Endothelial cell of umbilical vein (primary cell): ENCODE measurements around the gene DYRK1A. TPM values are rescaled to one million over a fixed set of nuclear protein-coding genes. Genes with fewer than 3 reads are reported as not detected.

Source experiments
- BruUV-seq: library from RNA; stranded (reverse); fragments of 400-500 nt; replicated peaks from 2 replicates; lab custom pipeline; 2021; lab: Mats Ljungman, UMichigan
- CTCF ChIA-PET: fragments of 300-600, 350-600 bp; sonication (Branson Sonifier 250); formaldehyde crosslinking; loops from one replicate; lab custom pipeline; 2021; ENCODE audit warnings: antibody characterized with exemption, inconsistent platforms; lab: Charles Lee
- POLR2A ChIA-PET: fragments of 300-600, 350-600 bp; sonication (Branson Sonifier 250); formaldehyde crosslinking; loops from one replicate; lab custom pipeline; 2021; ENCODE audit warnings: antibody characterized with exemption, inconsistent platforms; lab: Charles Lee
- DNase-seq: peaks from one replicate; pipeline ENCODE4 v3.0.0-alpha.2; 2011; ENCODE audit warnings: low read depth, low spot score
- FAIRE-seq: peaks from 2 replicates; lab custom pipeline; 2011; peaks lifted over from hg19 to GRCh38; lab: Jason Lieb, UNC
- H2AFZ ChIP-seq: 2 replicates; pipeline ENCODE4 v1.6.0; 2012; ENCODE audit warnings: low read depth, low read length, control low read depth, inconsistent platforms
- H3K27ac ChIP-seq: 2 replicates; pipeline ENCODE4 v1.5.1; 2011; ENCODE audit warnings: low read depth, mild to moderate bottlenecking, control low read depth, low read length, moderate library complexity; ENCODE audit not compliant: insufficient read depth
- H3K27me3 ChIP-seq, 2 experiments: 2 replicates each; pipeline versions ENCODE4 v1.6.0 to v1.6.1; 2011; ENCODE audit warnings: low read length in 2 of 2, mixed read lengths in 1 of 2; ENCODE audit not compliant: control insufficient read depth in 2 of 2, insufficient read depth in 2 of 2
- H3K36me3 ChIP-seq, 2 experiments: 2 replicates in 1 of 2; 3 replicates in 1 of 2; pipeline ENCODE4 v1.5.1; 2011; ENCODE audit warnings: low read length in 2 of 2, mild to moderate bottlenecking in 1 of 2, moderate library complexity in 1 of 2; ENCODE audit not compliant: control insufficient read depth in 2 of 2, insufficient read depth in 2 of 2; ENCODE audit errors: extremely low read depth in 1 of 2
- H3K4me1 ChIP-seq: 3 replicates; pipeline ENCODE4 v1.5.1; 2011; ENCODE audit warnings: mild to moderate bottlenecking, low read length; ENCODE audit not compliant: control insufficient read depth, insufficient read depth; ENCODE audit errors: extremely low read depth
- H3K4me2 ChIP-seq: 2 replicates; pipeline ENCODE4 v1.6.1; 2011; ENCODE audit warnings: low read length, control low read depth, mixed read lengths; ENCODE audit not compliant: insufficient read depth
- H3K4me3 ChIP-seq, 3 experiments: fragments of 200-600 bp in 1 of 3; sonication (generic), shearing (Covaris generic) in 1 of 3; replicated peaks in 1 of 3; 2 replicates each; pipeline ENCODE4 v1.5.1; 2011 to 2016; ENCODE audit warnings: control low read depth in 3 of 3, low read length in 3 of 3, mild to moderate bottlenecking in 2 of 3, inconsistent platforms in 1 of 3, low read depth in 1 of 3, moderate library complexity in 1 of 3; ENCODE audit not compliant: insufficient read depth in 1 of 3
- H3K79me2 ChIP-seq: 2 replicates; pipeline ENCODE4 v1.6.0; 2012; ENCODE audit warnings: low read length, inconsistent platforms; ENCODE audit not compliant: control insufficient read depth, insufficient read depth
- H3K9ac ChIP-seq: replicated peaks from 2 replicates; pipeline ENCODE3; 2011; ENCODE audit warnings: low read length, control low read depth; ENCODE audit not compliant: insufficient read depth; ENCODE audit errors: extremely low read depth
- H3K9me1 ChIP-seq: replicated peaks from 3 replicates; pipeline ENCODE4 v1.6.0; 2011; ENCODE audit warnings: mild to moderate bottlenecking, low read length; ENCODE audit not compliant: control insufficient read depth, insufficient read depth; ENCODE audit errors: extremely low read depth
- H3K9me3 ChIP-seq: replicated peaks from 2 replicates; pipeline ENCODE4 v1.5.1; 2012; ENCODE audit warnings: low read length, inconsistent platforms; ENCODE audit not compliant: control insufficient read depth, insufficient read depth
- H4K20me1 ChIP-seq: replicated peaks from 2 replicates; pipeline ENCODE3; 2011; ENCODE audit warnings: mild to moderate bottlenecking, low read length; ENCODE audit not compliant: control insufficient read depth, insufficient read depth; ENCODE audit errors: extremely low read depth
- EZH2 ChIP-seq: IDR thresholded peaks from 2 replicates; pipeline ENCODE4 v1.6.1; 2012; ENCODE audit warnings: borderline replicate concordance, low read depth, mild to moderate bottlenecking, moderate library complexity, low read length, inconsistent platforms; ENCODE audit not compliant: severe bottlenecking
- GATA2 ChIP-seq: IDR thresholded peaks from 2 replicates; pipeline ENCODE4 v1.7.0; 2011; ENCODE audit warnings: low read depth, mild to moderate bottlenecking, moderate library complexity, mixed read lengths, low read length; ENCODE audit not compliant: insufficient read length, insufficient read depth
- MYC ChIP-seq: IDR thresholded peaks from one replicate; pipeline ENCODE4 v1.6.1; 2011; ENCODE audit warnings: mild to moderate bottlenecking, low read depth, low read length
- POLR2A ChIP-seq: IDR thresholded peaks from 2 replicates; pipeline ENCODE4 v1.6.1; 2012; ENCODE audit warnings: low read depth, mild to moderate bottlenecking, control low read depth, low read length
- dilution Hi-C: fragments of 300-500 bp; cut with MboI; formaldehyde crosslinking; loops from one replicate; pipeline ENCODE4 v1.15.0; 2019; ENCODE audit warnings: low sequenced_read_pairs; ENCODE audit not compliant: extremely low pct_ligation_motif_present
- intact Hi-C: fragments of 100-400 bp; cut with micrococcal nuclease; formaldehyde crosslinking; loops from one replicate; pipeline ENCODE4 v1.10.0; 2022
- polyA plus RNA-seq, 4 experiments: library from polyadenylated mRNA; depleted of rRNA in 3 of 4; stranded (reverse) in 3 of 4; unstranded in 1 of 4; fragments of >200 nt; gene quantifications; 2 replicates each; pipeline versions ENCODE4 v1.2.1 to v1.2.3, GENCODE V29; 2011 to 2012; ENCODE audit warnings: missing spikeins in 1 of 4
- total RNA-seq: library from RNA; stranded (reverse); gene quantifications from 2 replicates; pipeline ENCODE4 v1.2.3, GENCODE V29; 2021
- TF ChIP-seq, protein P1 (sequence below), 2 donors: IDR thresholded peaks; 1 replicate in 1 of 2; 2 replicates in 1 of 2; pipeline ENCODE4 v1.5.1; 2011; ENCODE audit warnings: low read length in 2 of 2, mild to moderate bottlenecking in 2 of 2, moderate library complexity in 2 of 2, control low read depth in 1 of 2, inconsistent platforms in 1 of 2, low read depth in 1 of 2; ENCODE audit not compliant: insufficient read depth in 1 of 2; ENCODE audit errors: extremely low read depth in 1 of 2

The DYRK1A gene
- total and polyA plus RNA-seq, 2 donors (not counting 3 experiments of a cell fraction or from before 2014, with no cell fraction given), result 51.8 to 53.7 TPM

DNA sequence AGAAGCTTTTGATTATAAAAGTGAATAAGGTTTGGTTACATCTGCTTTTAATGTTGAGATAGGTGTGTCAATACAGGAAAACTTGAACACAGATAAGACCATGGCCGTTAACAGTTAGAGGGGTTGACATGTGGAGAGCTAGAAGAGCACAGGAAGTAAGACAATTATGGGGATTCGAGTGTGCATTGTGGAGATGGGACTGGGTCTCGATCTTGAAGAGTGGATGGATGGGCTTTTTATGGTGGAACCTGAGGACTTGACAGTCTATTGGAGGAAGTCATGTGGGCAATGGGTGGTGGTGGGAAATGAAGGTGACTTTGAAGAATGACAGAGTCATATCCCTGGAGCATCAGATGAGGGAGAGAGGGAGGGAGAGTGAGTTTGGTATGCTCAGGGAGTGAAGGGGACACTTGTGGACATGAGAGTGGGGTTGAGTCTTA, 12.1 kb downstream of the DYRK1A start:
- Histone ChIP-seq H3K4me3 (no peak overlapping the region), H3K4me2 (no peak overlapping the region), H3K27ac (no peak overlapping the region), H3K79me2 (peaks cover 96% of the 10 kb centered on the region), H3K36me3 (no peaks in the 10 kb centered on the region), H3K27me3 (no peaks in the 10 kb centered on the region), H3K4me1 (peaks cover 17% of the 10 kb centered on the region), H3K9me3 (no peaks in the 10 kb centered on the region), H3K9me1 (no peaks in the 10 kb centered on the region), H2AFZ (no peak overlapping the region), H3K9ac (no peak overlapping the region), H4K20me1 (peaks cover 16% of the 10 kb centered on the region)
- CTCF ChIA-PET, result no interaction called here
- DNase-seq (no peak), FAIRE-seq (no peak)
- TF ChIP-seq GATA2 (no peak), POLR2A (no peak)
- TF ChIP-seq, protein P1, sequence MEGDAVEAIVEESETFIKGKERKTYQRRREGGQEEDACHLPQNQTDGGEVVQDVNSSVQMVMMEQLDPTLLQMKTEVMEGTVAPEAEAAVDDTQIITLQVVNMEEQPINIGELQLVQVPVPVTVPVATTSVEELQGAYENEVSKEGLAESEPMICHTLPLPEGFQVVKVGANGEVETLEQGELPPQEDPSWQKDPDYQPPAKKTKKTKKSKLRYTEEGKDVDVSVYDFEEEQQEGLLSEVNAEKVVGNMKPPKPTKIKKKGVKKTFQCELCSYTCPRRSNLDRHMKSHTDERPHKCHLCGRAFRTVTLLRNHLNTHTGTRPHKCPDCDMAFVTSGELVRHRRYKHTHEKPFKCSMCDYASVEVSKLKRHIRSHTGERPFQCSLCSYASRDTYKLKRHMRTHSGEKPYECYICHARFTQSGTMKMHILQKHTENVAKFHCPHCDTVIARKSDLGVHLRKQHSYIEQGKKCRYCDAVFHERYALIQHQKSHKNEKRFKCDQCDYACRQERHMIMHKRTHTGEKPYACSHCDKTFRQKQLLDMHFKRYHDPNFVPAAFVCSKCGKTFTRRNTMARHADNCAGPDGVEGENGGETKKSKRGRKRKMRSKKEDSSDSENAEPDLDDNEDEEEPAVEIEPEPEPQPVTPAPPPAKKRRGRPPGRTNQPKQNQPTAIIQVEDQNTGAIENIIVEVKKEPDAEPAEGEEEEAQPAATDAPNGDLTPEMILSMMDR (IDR thresholded peaks at IDR 0.05; ENCODE audit: extremely low read depth in 1 of 2, insufficient read depth in 1 of 2, low read depth in 1 of 2, low read length in 2 of 2), result no peak
- BruUV-seq, result no TSS peak
- dilution Hi-C loops, result no loop called here
- POLR2A ChIA-PET, result no interaction called here
- intact Hi-C loops, result loop anchor here (10.0 kb wide), 1 partner anchor 394 kb away; no protein-coding TSS in a partner anchor

DNA sequence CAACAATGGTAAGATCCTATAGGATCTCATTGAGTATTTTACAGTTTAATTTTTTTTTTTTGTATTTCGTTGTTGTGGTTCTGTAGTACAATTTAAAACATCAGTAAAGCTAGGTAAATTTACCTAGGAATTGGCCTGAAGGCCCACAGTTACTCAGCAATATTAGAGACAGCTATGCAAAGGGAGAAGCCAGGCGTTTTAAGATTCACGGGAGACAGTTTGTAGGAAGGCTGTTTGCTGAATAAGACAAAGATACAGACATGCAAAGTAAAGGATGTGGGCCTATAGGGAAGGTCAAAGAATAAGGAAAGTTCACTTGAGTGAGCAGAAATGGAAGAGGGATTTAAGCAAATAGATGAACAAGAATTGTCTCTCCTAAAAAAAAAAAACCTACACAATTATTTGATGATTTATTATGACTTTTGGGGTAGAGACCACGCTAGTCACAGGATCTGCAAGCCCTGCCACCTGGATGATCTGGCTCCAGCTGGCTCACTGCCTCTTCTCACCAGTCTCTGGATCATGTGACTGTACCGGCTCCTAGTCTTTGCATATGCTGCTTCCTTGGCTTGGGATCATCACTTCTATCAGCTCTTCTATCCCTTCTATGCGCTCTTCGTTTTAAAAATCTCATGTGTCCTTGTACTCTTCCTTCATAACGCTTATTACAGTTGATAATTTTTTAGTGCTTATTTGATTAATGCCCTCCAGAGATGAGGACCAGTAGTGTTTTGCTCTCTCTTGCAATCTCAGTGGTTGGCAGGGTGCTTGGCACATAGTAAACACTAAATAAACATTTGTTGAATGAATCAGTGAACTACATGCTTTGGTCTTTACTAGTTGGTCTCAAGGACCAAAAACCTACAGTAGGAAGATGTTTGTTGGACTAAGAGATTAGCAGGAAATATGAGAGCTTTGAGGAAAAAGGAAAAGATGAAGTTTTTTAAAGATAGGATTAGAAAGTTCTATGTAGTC, 14.1 kb downstream of the DYRK1A start:
- no peak overlapping the region for H3K9ac ChIP-seq
- intact Hi-C loops, result no loop called here
- no peak for TF ChIP-seq EZH2
- TF ChIP-seq, protein P1 (IDR thresholded peaks at IDR 0.05; ENCODE audit: extremely low read depth in 1 of 2, insufficient read depth in 1 of 2, low read depth in 1 of 2, low read length in 2 of 2), result no peak
- no peak for TF ChIP-seq GATA2
- no peak for TF ChIP-seq MYC
- H2AFZ ChIP-seq, result no peak overlapping the region
- dilution Hi-C loops, result no loop called here
- H4K20me1 ChIP-seq, result peaks cover 17% of the 10 kb centered on the region
- H3K27me3 ChIP-seq, result no peaks in the 10 kb centered on the region
- H3K4me3 ChIP-seq, result no peak overlapping the region
- ChIA-PET POLR2A (no interaction called here), CTCF (interaction anchor here (1.0 to 1.6 kb wide), 3 partner anchors 9 to 214 kb away, joined by 3 to 5 read pairs (median 3); no protein-coding TSS in a partner anchor)
- no peak overlapping the region for H3K27ac ChIP-seq
- BruUV-seq, result no TSS peak
- H3K4me1 ChIP-seq, result no peaks in the 10 kb centered on the region
- FAIRE-seq (no peak), DNase-seq (no peak)
- H3K9me3 ChIP-seq, result no peaks in the 10 kb centered on the region
- no peak overlapping the region for H3K4me2 ChIP-seq
- H3K36me3 ChIP-seq, result no peaks in the 10 kb centered on the region
- H3K9me1 ChIP-seq, result no peaks in the 10 kb centered on the region
- peaks cover 100% of the 10 kb centered on the region for H3K79me2 ChIP-seq
